HTR-8/SVneo (cell line): ENCODE data around the gene TWF2.
A peak's percentile ranks its signal among the peaks of the same experiment; 100 is the strongest.

ENCODE experiments used
- DNase-seq: peaks from one replicate; pipeline ENCODE4 v3.0.0; 2011; ENCODE audit warnings: low spot score, mixed read lengths; ENCODE audit not compliant: insufficient read length
- FAIRE-seq: peaks from 2 replicates; lab custom pipeline; 2011; peaks lifted over from hg19 to GRCh38; lab: Jason Lieb, UNC

TWF2 gene

GRCh38 chr3:52210550-52211046 is 28.4 kb downstream of the TWF2 start:
- DNase-seq = no peak
- peak; percentile 38 for FAIRE-seq

- FAIRE-seq (no peak), DNase-seq (no peak)
These were observed 28.9 kb downstream of the TWF2 start for GRCh38 chr3:52210037-52210436.

- DNase-seq (no peak), FAIRE-seq (no peak)
These were observed 30.4 kb downstream of the TWF2 start for GRCh38 chr3:52208556-52208955.

- no peak for DNase-seq
These were observed 33.1 kb downstream of the TWF2 start for GRCh38 chr3:52205727-52206372.

GRCh38 chr3:52204337-52205073 is 34.5 kb downstream of the TWF2 start:
- DNase-seq = no peak
- FAIRE-seq = no peak

More at GRCh38 chr3:52205727-52206372, 33.1 kb downstream of the TWF2 start:
- no peak for FAIRE-seq

- FAIRE-seq (no peak), DNase-seq (no peak)
These were observed 35.3 kb downstream of the TWF2 start for GRCh38 chr3:52203701-52204100.

GRCh38 chr3:52202384-52203077 is 36.4 kb downstream of the TWF2 start:
- FAIRE-seq = no peak

GRCh38 chr3:52200981-52201679 is 37.8 kb downstream of the TWF2 start:
- DNase-seq (no peak), FAIRE-seq (no peak)

More at GRCh38 chr3:52202384-52203077, 36.4 kb downstream of the TWF2 start:
- no peak for DNase-seq

GRCh38 chr3:52198643-52199608 is 40.0 kb downstream of the TWF2 start:
- DNase-seq (no peak), FAIRE-seq (peak; percentile 59)

- peak; percentile 98 for DNase-seq
- peak; percentile 97 for FAIRE-seq
These were observed 40.9 kb downstream of the TWF2 start, which contains the start of gene ALAS1 for GRCh38 chr3:52197842-52198625. Gene ALAS1 (plus strand): TSS chr3:52198160. CDS start chr3:52199242, 1,082 bp downstream.

- DNase-seq = no peak
- no peak for FAIRE-seq
These were observed 41.5 kb downstream of the TWF2 start for GRCh38 chr3:52197499-52197841.

GRCh38 chr3:52196977-52197376 is 42.0 kb downstream of the TWF2 start:
- DNase-seq (no peak), FAIRE-seq (peak; percentile 87)

GRCh38 chr3:52195823-52196331 is 43.1 kb downstream of the TWF2 start:
- DNase-seq = no peak

GRCh38 chr3:52195291-52195597 is 43.7 kb downstream of the TWF2 start:
- FAIRE-seq = no peak

More at GRCh38 chr3:52195823-52196331, 43.1 kb downstream of the TWF2 start:
- no peak for FAIRE-seq

GRCh38 chr3:52194485-52195290 is 44.3 kb downstream of the TWF2 start:
- peak; percentile 33 for FAIRE-seq
- DNase-seq = no peak

More at GRCh38 chr3:52195291-52195597, 43.7 kb downstream of the TWF2 start:
- DNase-seq = no peak

- peak; percentile 85 for FAIRE-seq
- DNase-seq = peak; percentile 75
These were observed 45.9 kb downstream of the TWF2 start for GRCh38 chr3:52193065-52193464.

GRCh38 chr3:52191663-52192062 is 47.3 kb downstream of the TWF2 start:
- FAIRE-seq (no peak), DNase-seq (no peak)
